Heart left ventricle (tissue), 13 donors: ENCODE measurements around the gene TOMM40L.

Experiments used
- POLR2A ChIP-seq, 2 donors: fragments of 450-650 bp; IDR thresholded peaks; one replicate each; pipeline ENCODE4 v1.6.1; 2017; ENCODE audit warnings: antibody characterized with exemption in 2 of 2, mild to moderate bottlenecking in 2 of 2, moderate library complexity in 2 of 2
- TF ChIP-seq, protein P1 (sequence below), 12 donors: fragments of 200-600 bp; sonication (generic) in 4 of 12; IDR thresholded peaks; one replicate each; pipeline versions ENCODE4 v1.5.0 to v1.8.0; 2018 to 2022; ENCODE audit warnings: antibody characterized with exemption in 12 of 12, mild to moderate bottlenecking in 5 of 12
- donor health status: ischemic (EF 13 %, LVEDD 7.1; RV severe dilation, severe dysfunction).
- donor health status: DM: no; HTN: yes; CAD: no.
- donor health status: DM: no; HTN: no; CAD: no.
- donor health status: ischemic (EF 25% LVEDD 6.9; RV normal size, moderate dysfunction).
- donor health status: ischemic (EF 25% LVEDD 5.7; RV mildly dilated, moderate dysfunction).
- donor health status: ischemic (EF 35%, LVEDD 5.7; RV mildly dilated, moderate dysfunction).
- donor health status: nonischemic (EF 11% LVEDD 7.7; RV severe dilation, severe dysfunction).
- donor health status: DM: yes; HTN: yes; CAD: no.
- donor health status: PGD.
- donor health status: ischemic (EF 29% LVEDD 5.4; RV normal size, mild dysfunction).
- donor health status: nonischemic (EF 23%, LVEDD 6.1; RV moderate dilation, normal function).

GRCh38 chr1:161225178-161225533, 704 bp upstream of the TOMM40L start:
- TF ChIP-seq POLR2A (IDR thresholded peaks at IDR 0.05), result no peak
- TF ChIP-seq, protein P1, sequence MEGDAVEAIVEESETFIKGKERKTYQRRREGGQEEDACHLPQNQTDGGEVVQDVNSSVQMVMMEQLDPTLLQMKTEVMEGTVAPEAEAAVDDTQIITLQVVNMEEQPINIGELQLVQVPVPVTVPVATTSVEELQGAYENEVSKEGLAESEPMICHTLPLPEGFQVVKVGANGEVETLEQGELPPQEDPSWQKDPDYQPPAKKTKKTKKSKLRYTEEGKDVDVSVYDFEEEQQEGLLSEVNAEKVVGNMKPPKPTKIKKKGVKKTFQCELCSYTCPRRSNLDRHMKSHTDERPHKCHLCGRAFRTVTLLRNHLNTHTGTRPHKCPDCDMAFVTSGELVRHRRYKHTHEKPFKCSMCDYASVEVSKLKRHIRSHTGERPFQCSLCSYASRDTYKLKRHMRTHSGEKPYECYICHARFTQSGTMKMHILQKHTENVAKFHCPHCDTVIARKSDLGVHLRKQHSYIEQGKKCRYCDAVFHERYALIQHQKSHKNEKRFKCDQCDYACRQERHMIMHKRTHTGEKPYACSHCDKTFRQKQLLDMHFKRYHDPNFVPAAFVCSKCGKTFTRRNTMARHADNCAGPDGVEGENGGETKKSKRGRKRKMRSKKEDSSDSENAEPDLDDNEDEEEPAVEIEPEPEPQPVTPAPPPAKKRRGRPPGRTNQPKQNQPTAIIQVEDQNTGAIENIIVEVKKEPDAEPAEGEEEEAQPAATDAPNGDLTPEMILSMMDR (IDR thresholded peaks at IDR 0.05), result no peak
